HCT116 (cell line): Measurements from ENCODE around the gene RNU6-9. TPM values are rescaled to one million over a fixed set of nuclear protein-coding genes. Genes with fewer than 3 reads are reported as not detected.

Experiments used
- ATAC-seq: fragments of 200-7000 bp; cut with Tn5 transposase; 2 replicates; pipeline ENCODE4 v1.9.1; 2020; ENCODE audit warnings: mild to moderate bottlenecking, moderate library complexity
- BruUV-seq: library from RNA; stranded (reverse); fragments of 400-500 nt; replicated peaks from 2 replicates; lab custom pipeline; 2021; lab: Mats Ljungman, UMichigan
- CTCF ChIA-PET: fragments of 300-600 bp; sonication (Branson Sonifier 250); formaldehyde crosslinking; loops from one replicate; lab custom pipeline; 2021; ENCODE audit warnings: antibody characterized with exemption; lab: Charles Lee
- POLR2A ChIA-PET: fragments of 300-600, 350-600 bp; sonication (Branson Sonifier 250); formaldehyde crosslinking; loops from one replicate; lab custom pipeline; 2021; ENCODE audit warnings: antibody characterized with exemption; lab: Charles Lee
- RAD21 ChIA-PET, 2 experiments: fragments of 300-600 bp; sonication (Branson Sonifier 250); formaldehyde crosslinking; loops; one replicate each; lab custom pipeline; 2023; ENCODE audit warnings: low total read pairs in 2 of 2; ENCODE audit not compliant: uncharacterized antibody in 2 of 2, unreplicated experiment in 2 of 2, low non-redundant PET in 1 of 2; lab: Charles Lee
- DNase-seq: peaks from one replicate; pipeline ENCODE4 v3.0.0-alpha.2; 2010; ENCODE audit warnings: low read depth, low spot score
- H2AFZ ChIP-seq: fragments of 200-600 bp; shearing (Covaris generic), sonication (generic); 2 replicates; pipeline ENCODE4 v1.6.1; 2017; ENCODE audit warnings: low read depth, mixed run types, mixed read lengths, antibody characterized with exemption, low read length; ENCODE audit not compliant: poor library complexity, severe bottlenecking
- H3K27ac ChIP-seq: 2 replicates; pipeline ENCODE4 v1.5.1; 2012; ENCODE audit warnings: low read depth, low read length
- H3K27me3 ChIP-seq: fragments of 200-600 bp; sonication (generic); 2 replicates; pipeline ENCODE4 v1.6.1; 2016; ENCODE audit warnings: mixed run types, low read length, mixed read lengths; ENCODE audit not compliant: insufficient read depth
- H3K36me3 ChIP-seq, 2 experiments: fragments of 200-500 bp in 1 of 2; fragments of 200-600 bp in 1 of 2; sonication (Bioruptor generic) in 1 of 2; sonication (generic) in 1 of 2; 2 replicates each; pipeline versions ENCODE4 v1.5.1 to v1.6.1; 2014 to 2016; ENCODE audit warnings: low read length in 2 of 2, inconsistent platforms in 1 of 2, mixed read lengths in 1 of 2, mixed run types in 1 of 2; ENCODE audit not compliant: insufficient read depth in 2 of 2, control insufficient read depth in 1 of 2
- H3K4me1 ChIP-seq, 2 experiments: fragments of 200-600 bp in 1 of 2; sonication (generic) in 1 of 2; 2 replicates each; pipeline versions ENCODE4 v1.5.1 to v1.6.1; 2012 to 2017; ENCODE audit warnings: low read length in 2 of 2, inconsistent platforms in 1 of 2, mild to moderate bottlenecking in 1 of 2, mixed read lengths in 1 of 2, mixed run types in 1 of 2, moderate library complexity in 1 of 2; ENCODE audit not compliant: insufficient read depth in 2 of 2, control insufficient read depth in 1 of 2
- H3K4me2 ChIP-seq: fragments of 200-600 bp; sonication (generic); 2 replicates; pipeline ENCODE4 v1.6.1; 2017; ENCODE audit warnings: mixed run types, low read length, mixed read lengths
- H3K4me3 ChIP-seq, 2 experiments: fragments of 200-600 bp in 1 of 2; sonication (generic) in 1 of 2; replicated peaks in 1 of 2; 2 replicates each; pipeline ENCODE4 v1.5.1; 2011 to 2016; ENCODE audit warnings: low read length in 2 of 2, control low read depth in 1 of 2, low read depth in 1 of 2, mild to moderate bottlenecking in 1 of 2, mixed read lengths in 1 of 2, mixed run types in 1 of 2
- H3K79me2 ChIP-seq: fragments of 200-600 bp; sonication (generic); 2 replicates; pipeline ENCODE4 v1.6.1; 2017; ENCODE audit warnings: mild to moderate bottlenecking, mixed run types, low read length, moderate library complexity, mixed read lengths; ENCODE audit not compliant: insufficient read depth
- H3K9ac ChIP-seq: fragments of 200-600 bp; sonication (generic); 2 replicates; pipeline ENCODE4 v1.6.1; 2016; ENCODE audit warnings: low read length, mixed read lengths
- H3K9me2 ChIP-seq: fragments of 200-600 bp; sonication (generic), shearing (Covaris generic); 2 replicates; pipeline ENCODE4 v1.6.1; 2017; ENCODE audit warnings: mixed run types, mild to moderate bottlenecking, moderate library complexity; ENCODE audit not compliant: insufficient read depth
- H3K9me3 ChIP-seq, 2 experiments: fragments of 200-500 bp in 1 of 2; fragments of 200-600 bp in 1 of 2; sonication (Bioruptor generic) in 1 of 2; sonication (generic) in 1 of 2; 2 replicates each; pipeline ENCODE4 v1.6.1; 2014 to 2017; ENCODE audit warnings: low read length in 2 of 2, mixed read lengths in 2 of 2, inconsistent platforms in 1 of 2, low read depth in 1 of 2, mild to moderate bottlenecking in 1 of 2, mixed run types in 1 of 2, moderate library complexity in 1 of 2; ENCODE audit not compliant: control insufficient read depth in 1 of 2, insufficient read depth in 1 of 2
- H4K20me1 ChIP-seq: fragments of 200-600 bp; sonication (generic), shearing (Covaris generic); 2 replicates; pipeline ENCODE4 v1.6.1; 2017; ENCODE audit warnings: mixed run types, mild to moderate bottlenecking, moderate library complexity; ENCODE audit not compliant: insufficient read depth
- CBX3 ChIP-seq: IDR thresholded peaks from 2 replicates; pipeline ENCODE4 v1.6.1; 2012; ENCODE audit warnings: low read depth
- ELF1 ChIP-seq: IDR thresholded peaks from 2 replicates; pipeline ENCODE4 v1.6.1; 2012; ENCODE audit warnings: low read depth, borderline replicate concordance
- EZH2 ChIP-seq: fragments of 200-600 bp; sonication (generic); IDR thresholded peaks from 2 replicates; pipeline ENCODE4 v1.6.1; 2017; ENCODE audit warnings: antibody characterized with exemption, mixed run types
- POLR2A ChIP-seq: IDR thresholded peaks from 2 replicates; pipeline ENCODE4 v1.7.0; 2011; ENCODE audit warnings: borderline replicate concordance; ENCODE audit not compliant: insufficient read depth, insufficient read length; ENCODE audit errors: extremely low read depth
- REST ChIP-seq: IDR thresholded peaks from 2 replicates; pipeline ENCODE4 v1.6.1; 2012; ENCODE audit warnings: low read depth
- SIN3A ChIP-seq: IDR thresholded peaks from 2 replicates; pipeline ENCODE4 v1.6.1; 2012; ENCODE audit warnings: low read depth
- SRF ChIP-seq: IDR thresholded peaks from 2 replicates; pipeline ENCODE4 v1.6.1; 2012; ENCODE audit warnings: low read depth
- TCF7L2 ChIP-seq: IDR thresholded peaks from 2 replicates; pipeline ENCODE4 v1.7.0; 2011; ENCODE audit warnings: borderline replicate concordance, inconsistent platforms; ENCODE audit not compliant: insufficient read depth, insufficient read length; ENCODE audit errors: extremely low read depth
- YY1 ChIP-seq: IDR thresholded peaks from 2 replicates; pipeline ENCODE4 v1.6.1; 2011; ENCODE audit warnings: low read length, low read depth, moderate library complexity, mild to moderate bottlenecking; ENCODE audit not compliant: insufficient replicate concordance; ENCODE audit errors: extremely low read depth
- ZBTB33 ChIP-seq: IDR thresholded peaks from 2 replicates; pipeline ENCODE4 v1.6.1; 2011; ENCODE audit warnings: mild to moderate bottlenecking, low read length, moderate library complexity; ENCODE audit not compliant: insufficient replicate concordance; ENCODE audit errors: extremely low read depth
- ZFX ChIP-seq: fragments of 450-650 bp; IDR thresholded peaks from 2 replicates; pipeline ENCODE4 v1.6.1; 2017
- intact Hi-C: fragments of 100-400 bp; cut with micrococcal nuclease; formaldehyde crosslinking; loops from 2 replicates; pipeline ENCODE4 v1.10.0; 2022
- total RNA-seq: library from RNA; stranded (reverse); gene quantifications from one replicate; pipeline ENCODE4 v1.2.1, GENCODE V29; 2021; ENCODE audit not compliant: unreplicated experiment
- TF ChIP-seq, protein P1 (sequence below): IDR thresholded peaks from 2 replicates; pipeline ENCODE4 v1.6.1; 2012
- TF ChIP-seq, protein P2 (sequence below): IDR thresholded peaks from 2 replicates; pipeline ENCODE4 v1.6.1; 2012

RNU6-9 gene
- total RNA-seq, 1 experiment from 2014 or later, result not detected

DNA sequence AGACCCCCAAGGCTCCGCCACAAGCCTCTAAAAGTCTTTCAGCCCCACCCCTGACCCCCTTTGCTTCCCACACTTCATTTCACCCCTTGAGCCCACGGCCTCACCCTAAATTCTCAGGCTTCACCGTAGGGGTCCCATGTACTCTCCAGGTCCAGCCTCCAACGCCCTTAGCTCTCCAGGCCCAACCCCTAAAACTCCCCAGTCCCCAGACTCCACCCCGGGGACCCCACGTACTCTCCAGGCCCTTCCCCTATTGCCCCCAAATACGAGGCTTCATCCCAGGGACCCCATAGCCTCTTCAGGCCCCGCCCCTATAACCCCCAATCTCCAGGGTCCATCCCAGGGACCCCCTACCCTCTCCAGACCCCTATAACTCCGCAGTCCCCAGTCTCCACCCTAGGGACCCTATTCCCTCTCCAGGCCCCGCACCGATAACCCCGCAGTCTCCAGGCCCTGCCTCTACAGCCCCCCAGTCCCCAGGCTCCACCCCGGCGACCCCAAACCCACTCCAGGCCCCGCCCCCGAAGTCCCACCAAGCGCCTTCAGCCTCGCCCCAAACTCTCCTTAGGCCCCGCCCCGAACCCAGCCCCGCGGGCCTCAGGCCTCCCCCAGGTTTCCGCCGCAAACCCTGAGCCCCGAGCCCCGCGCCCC is 916 bp upstream of the RNU6-9 start:
- ChIA-PET RAD21 (no interaction called here), POLR2A (interaction anchor here (0.9 kb wide), 1 partner anchor 20 kb away, joined by 5 read pairs; no protein-coding TSS in a partner anchor), CTCF (no interaction called here)
- Histone ChIP-seq H3K27ac (peak overlapping the region; percentile 82), H3K9me2 (no peaks in the 10 kb centered on the region), H3K79me2 (peaks cover 12% of the 10 kb centered on the region; the same call in 1 of the 2 replicates), H2AFZ (no peak overlapping the region), H3K4me3 (peak overlapping the region; percentile 83 to 85), H3K9ac (peak overlapping the region; percentile 87), H3K9me3 (no peaks in the 10 kb centered on the region), H4K20me1 (no peaks in the 10 kb centered on the region), H3K36me3 (peaks cover 10 to 19% of the 10 kb centered on the region in 2 experiments; a peak in 3 of 4 replicates), H3K27me3 (no peaks in the 10 kb centered on the region), H3K4me1 (peaks cover 0 to 13% of the 10 kb centered on the region in 2 experiments; a peak in 2 of 4 replicates), H3K4me2 (peak overlapping the region; percentile 80)
- no peak for DNase-seq
- ATAC-seq, result peak; percentile 35
- TF ChIP-seq TCF7L2 (no peak), ELF1 (no peak), ZFX (no peak)
- no TSS peak for BruUV-seq
- intact Hi-C loops, result no loop called here

DNA sequence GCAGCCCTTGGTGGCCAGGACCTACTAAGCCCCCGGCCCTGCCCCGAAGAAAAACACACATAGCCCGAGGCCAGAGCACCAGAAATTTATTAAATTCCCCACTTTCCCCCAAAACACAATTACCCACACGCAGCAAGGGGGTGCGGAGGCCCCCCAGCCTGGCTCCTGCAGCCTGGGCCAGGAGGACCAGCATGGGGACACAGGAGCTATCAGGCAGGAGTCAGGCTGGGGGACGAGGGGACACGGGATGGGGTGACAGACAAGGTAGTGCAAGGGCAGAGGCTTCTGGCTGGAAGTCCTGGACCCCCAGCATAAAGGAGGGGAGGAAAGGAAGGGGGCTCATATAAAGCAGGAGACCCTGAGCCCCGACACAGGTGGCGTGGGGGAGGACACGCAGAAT is 3.1 kb downstream of the RNU6-9 start:
- ATAC-seq (no peak), DNase-seq (no peak)
- intact Hi-C loops, result no loop called here
- Histone ChIP-seq H3K9ac (no peak overlapping the region), H3K27me3 (no peaks in the 10 kb centered on the region), H3K9me2 (no peaks in the 10 kb centered on the region), H4K20me1 (no peaks in the 10 kb centered on the region), H3K4me3 (no peak overlapping the region), H3K79me2 (peaks cover 7% of the 10 kb centered on the region; the same call in 1 of the 2 replicates), H3K4me2 (no peak overlapping the region), H3K9me3 (no peaks in the 10 kb centered on the region), H3K36me3 (peaks cover 6 to 7% of the 10 kb centered on the region in 2 experiments; a peak in 3 of 4 replicates), H3K4me1 (peaks cover 6 to 28% of the 10 kb centered on the region in 2 experiments; a peak in 3 of 4 replicates), H3K27ac (no peak overlapping the region), H2AFZ (no peak overlapping the region)
- POLR2A ChIA-PET, result no interaction called here
- CTCF ChIA-PET, result no interaction called here
- no TSS peak for BruUV-seq
- RAD21 ChIA-PET, result no interaction called here
- TF ChIP-seq REST (no peak), TCF7L2 (no peak), CBX3 (no peak), POLR2A (no peak), YY1 (no peak), EZH2 (no peak), ELF1 (no peak), ZBTB33 (no peak), SRF (no peak), SIN3A (no peak)
- TF ChIP-seq, protein P1, sequence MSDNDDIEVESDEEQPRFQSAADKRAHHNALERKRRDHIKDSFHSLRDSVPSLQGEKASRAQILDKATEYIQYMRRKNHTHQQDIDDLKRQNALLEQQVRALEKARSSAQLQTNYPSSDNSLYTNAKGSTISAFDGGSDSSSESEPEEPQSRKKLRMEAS, result no peak
- TF ChIP-seq, protein P2, sequence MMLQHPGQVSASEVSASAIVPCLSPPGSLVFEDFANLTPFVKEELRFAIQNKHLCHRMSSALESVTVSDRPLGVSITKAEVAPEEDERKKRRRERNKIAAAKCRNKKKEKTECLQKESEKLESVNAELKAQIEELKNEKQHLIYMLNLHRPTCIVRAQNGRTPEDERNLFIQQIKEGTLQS, result no peak
